Thyroid gland (tissue), 4 donors: ENCODE results near the gene GATA3. TPM values are rescaled to one million over a fixed set of nuclear protein-coding genes. Genes with fewer than 3 reads are reported as not detected.

Experiments used
- DNase-seq, 2 donors: peaks; one replicate each; pipeline ENCODE4 v3.0.0-alpha.2; 2019
- H3K27ac ChIP-seq, 3 donors: fragments of 200-600 bp; sonication (generic); 1 replicate in 2 of 3; 2 replicates in 1 of 3; pipeline ENCODE4 v1.5.1; 2016 to 2019; ENCODE audit warnings: mild to moderate bottlenecking in 1 of 3, moderate library complexity in 1 of 3
- H3K27me3 ChIP-seq: fragments of 200-600 bp; sonication (generic); one replicate; pipeline ENCODE4 v1.5.1; 2019
- H3K36me3 ChIP-seq, 2 donors: fragments of 200-600 bp; sonication (generic); one replicate each; pipeline ENCODE4 v1.5.1; 2016 to 2019
- H3K4me1 ChIP-seq, 2 donors: fragments of 200-600 bp; sonication (generic); one replicate each; pipeline ENCODE4 v1.5.1; 2017 to 2019
- H3K4me3 ChIP-seq, 3 donors: fragments of 200-600 bp; sonication (generic); replicated peaks in 1 of 3; 1 replicate in 2 of 3; 2 replicates in 1 of 3; pipeline ENCODE4 v1.5.1; 2016; ENCODE audit warnings: mild to moderate bottlenecking in 1 of 3
- H3K9me3 ChIP-seq: fragments of 200-600 bp; sonication (generic); one replicate; pipeline ENCODE4 v1.5.1; 2017
- CTCF ChIP-seq, 6 experiments: fragments of 200-600 bp in 3 of 6; fragments of 450-650 bp in 3 of 6; sonication (generic) in 3 of 6; IDR thresholded peaks; one replicate each; pipeline ENCODE4 v1.5.1; 2016 to 2019; ENCODE audit warnings: antibody characterized with exemption in 6 of 6, mild to moderate bottlenecking in 2 of 6, inconsistent platforms in 1 of 6, moderate library complexity in 1 of 6
- POLR2A ChIP-seq, 2 donors: fragments of 450-650 bp; IDR thresholded peaks; one replicate each; pipeline ENCODE4 v1.6.1; 2017; ENCODE audit warnings: antibody characterized with exemption in 2 of 2, mild to moderate bottlenecking in 2 of 2, moderate library complexity in 1 of 2
- WGBS, 2 donors: methylation state at CpG; one replicate each; pipeline ENCODE4 v1.1.5; 2017; 5-methylcytosine and 5-hydroxymethylcytosine counted together
- intact Hi-C: fragments of 100-400 bp; cut with DNase I; formaldehyde crosslinking; loops from one replicate; pipeline ENCODE4 v1.15.1; 2023
- total RNA-seq, 4 donors: library from RNA; depleted of rRNA; stranded (reverse); fragments of >200 nt; gene quantifications; one replicate each; pipeline ENCODE4 v1.2.3, GENCODE V29; 2016

Gene GATA3
- total RNA-seq, 4 donors from 2014 or later, result 1.1 to 3.8 (median 1.9) TPM

- WGBS, 2 donors, result 73 to 89% methylated on average over 14 of the region's 14 CpGs
- no peak for DNase-seq
- Histone ChIP-seq H3K27ac (no peak overlapping the region), H3K4me3 (no peak overlapping the region), H3K36me3 (no peaks in the 10 kb centered on the region), H3K27me3 (no peaks in the 10 kb centered on the region), H3K9me3 (no peaks in the 10 kb centered on the region), H3K4me1 (no peaks in the 10 kb centered on the region)
- intact Hi-C loops, result no loop called here
- TF ChIP-seq POLR2A (IDR thresholded peaks at IDR 0.05), result no peak
- TF ChIP-seq CTCF (IDR thresholded peaks at IDR 0.05), result no peak
Measured at GRCh38 chr10:8095959-8096358, 41.5 kb downstream of the GATA3 start.

GRCh38 chr10:8096931-8097330, 42.4 kb downstream of the GATA3 start:
- Histone ChIP-seq H3K4me3 (no peak overlapping the region), H3K36me3 (no peaks in the 10 kb centered on the region), H3K27ac (no peak overlapping the region), H3K27me3 (no peaks in the 10 kb centered on the region), H3K9me3 (no peaks in the 10 kb centered on the region), H3K4me1 (no peaks in the 10 kb centered on the region)
- DNase-seq, result no peak
- intact Hi-C loops, result no loop called here
- 92 to 93% methylated on average over 5 of the region's 5 CpGs for WGBS, 2 donors
- TF ChIP-seq CTCF (IDR thresholded peaks at IDR 0.05), result no peak
- no peak for TF ChIP-seq POLR2A (IDR thresholded peaks at IDR 0.05)

GRCh38 chr10:8100366-8100765, 45.9 kb downstream of the GATA3 start:
- H3K27me3 ChIP-seq, result no peaks in the 10 kb centered on the region
- TF ChIP-seq CTCF (IDR thresholded peaks at IDR 0.05), result no peak
- no peak for TF ChIP-seq POLR2A (IDR thresholded peaks at IDR 0.05)
- no peaks in the 10 kb centered on the region for H3K36me3 ChIP-seq
- no peak overlapping the region for H3K4me3 ChIP-seq
- WGBS, 2 donors, result 73 to 80% methylated on average over 4 of the region's 4 CpGs
- H3K27ac ChIP-seq, result no peak overlapping the region
- intact Hi-C loops, result no loop called here
- peaks cover 0 to 4% of the 10 kb centered on the region in 2 donors for H3K4me1 ChIP-seq
- DNase-seq, result no peak
- no peaks in the 10 kb centered on the region for H3K9me3 ChIP-seq

GRCh38 chr10:8102708-8103401, 48.4 kb downstream of the GATA3 start:
- Histone ChIP-seq H3K27ac (no peak overlapping the region), H3K9me3 (no peaks in the 10 kb centered on the region), H3K4me1 (peaks cover 0 to 4% of the 10 kb centered on the region in 2 donors), H3K27me3 (no peaks in the 10 kb centered on the region), H3K4me3 (no peak overlapping the region), H3K36me3 (no peaks in the 10 kb centered on the region)
- TF ChIP-seq CTCF (IDR thresholded peaks at IDR 0.05) (no peak), POLR2A (IDR thresholded peaks at IDR 0.05) (no peak)
- no peak for DNase-seq
- intact Hi-C loops, result no loop called here
- WGBS, 2 donors, result 59 to 73% methylated on average over 5 to 13 of the region's 13 CpGs

- Histone ChIP-seq H3K4me3 (no peak overlapping the region), H3K4me1 (peaks cover 0 to 4% of the 10 kb centered on the region in 2 donors), H3K27me3 (no peaks in the 10 kb centered on the region), H3K36me3 (no peaks in the 10 kb centered on the region), H3K27ac (no peak overlapping the region), H3K9me3 (no peaks in the 10 kb centered on the region)
- peak; percentile 19 to 36 for DNase-seq
- 45 to 54% methylated on average over 8 of the region's 8 CpGs for WGBS, 2 donors
- intact Hi-C loops, result no loop called here
- no peak for TF ChIP-seq POLR2A (IDR thresholded peaks at IDR 0.05)
- TF ChIP-seq CTCF (IDR thresholded peaks at IDR 0.05), result no peak
Measured at GRCh38 chr10:8103543-8103942, 49.1 kb downstream of the GATA3 start.
